ENCODE data around the gene LRRN4. TPM values are rescaled to one million over a fixed set of nuclear protein-coding genes. Genes with fewer than 3 reads are reported as not detected.

LRRN4 gene
- total and polyA plus RNA-seq, 2 experiments from 2014 or later, result 19.2 to 94.5 TPM

GRCh38 chr20:6029538-6029937, 24.3 kb downstream of the LRRN4 start:
- Histone ChIP-seq H3K36me3 (replicated peaks; ENCODE audit: insufficient read depth, low read depth) (peaks cover 3% of the 10 kb centered on the region), H3K4me1 (ENCODE audit: insufficient read depth) (peaks cover 7% of the 10 kb centered on the region), H3K4me3 (no peak overlapping the region)

GRCh38 chr20:6028818-6029217, 25.0 kb downstream of the LRRN4 start:
- Histone ChIP-seq H3K27ac (no peak overlapping the region), H3K4me3 (no peak overlapping the region), H2AFZ (no peak overlapping the region), H3K79me2 (peaks cover 62% of the 10 kb centered on the region), H4K20me1 (ENCODE audit: insufficient read depth, poor library complexity, severe bottlenecking) (peaks cover 13% of the 10 kb centered on the region), H3K27me3 (no peaks in the 10 kb centered on the region), H3K36me3 (replicated peaks; ENCODE audit: insufficient read depth, low read depth) (peaks cover 4% of the 10 kb centered on the region), H3K9me3 (ENCODE audit: low read depth) (no peaks in the 10 kb centered on the region), H3K9me2 (replicated peaks; ENCODE audit: insufficient read depth) (no peaks in the 10 kb centered on the region), H3K4me1 (ENCODE audit: insufficient read depth) (peaks cover under 1% of the 10 kb centered on the region), H3K4me2 (no peak overlapping the region)
- DNase-seq (ENCODE audit: low spot score), result no peak
- TF ChIP-seq EZH2 (IDR thresholded peaks at IDR 0.05; ENCODE audit: borderline replicate concordance), result no peak
- TF ChIP-seq EZH2phosphoT487 (IDR thresholded peaks at IDR 0.05; ENCODE audit: low read depth, severe bottlenecking, unreplicated experiment), result no peak
- TF ChIP-seq CTCF (IDR thresholded peaks at IDR 0.05; ENCODE audit: poor library complexity), result no peak

More at GRCh38 chr20:6029538-6029937, 24.3 kb downstream of the LRRN4 start:
- H3K9me3 ChIP-seq (ENCODE audit: low read depth), result no peaks in the 10 kb centered on the region
- WGBS (ENCODE audit: low lambda C conversion rate, missing lambda C conversion rate), result 89% methylated on average over 6 of the region's 6 CpGs
- H4K20me1 ChIP-seq (ENCODE audit: insufficient read depth, poor library complexity, severe bottlenecking), result peaks cover 13% of the 10 kb centered on the region
- no peaks in the 10 kb centered on the region for H3K9me2 ChIP-seq (replicated peaks; ENCODE audit: insufficient read depth)
- no peak for DNase-seq (ENCODE audit: low spot score)
- H3K27me3 ChIP-seq, result no peaks in the 10 kb centered on the region
- no peak overlapping the region for H3K4me2 ChIP-seq
- no peak overlapping the region for H3K27ac ChIP-seq
- TF ChIP-seq EZH2phosphoT487 (IDR thresholded peaks at IDR 0.05; ENCODE audit: low read depth, severe bottlenecking, unreplicated experiment) (no peak), EZH2 (IDR thresholded peaks at IDR 0.05; ENCODE audit: borderline replicate concordance) (no peak), CTCF (IDR thresholded peaks at IDR 0.05; ENCODE audit: poor library complexity) (no peak)
- H2AFZ ChIP-seq, result no peak overlapping the region
- H3K79me2 ChIP-seq, result peaks cover 55% of the 10 kb centered on the region

GRCh38 chr20:6026051-6026450, 27.8 kb downstream of the LRRN4 start:
- H3K79me2 ChIP-seq, result peaks cover 77% of the 10 kb centered on the region
- H3K4me3 ChIP-seq, result no peak overlapping the region
- H3K36me3 ChIP-seq (replicated peaks; ENCODE audit: insufficient read depth, low read depth), result peaks cover 4% of the 10 kb centered on the region
- no peak for DNase-seq (ENCODE audit: low spot score)
- no peak for TF ChIP-seq CTCF (IDR thresholded peaks at IDR 0.05; ENCODE audit: poor library complexity)
- no peak for TF ChIP-seq EZH2phosphoT487 (IDR thresholded peaks at IDR 0.05; ENCODE audit: low read depth, severe bottlenecking, unreplicated experiment)
- no peak for TF ChIP-seq EZH2 (IDR thresholded peaks at IDR 0.05; ENCODE audit: borderline replicate concordance)
- no peaks in the 10 kb centered on the region for H3K9me2 ChIP-seq (replicated peaks; ENCODE audit: insufficient read depth)
- peaks cover 11% of the 10 kb centered on the region for H4K20me1 ChIP-seq (ENCODE audit: insufficient read depth, poor library complexity, severe bottlenecking)
- 95% methylated on average over 3 of the region's 3 CpGs for WGBS (ENCODE audit: low lambda C conversion rate, missing lambda C conversion rate)
- no peak overlapping the region for H3K27ac ChIP-seq
- no peak overlapping the region for H3K4me2 ChIP-seq
- H3K9me3 ChIP-seq (ENCODE audit: low read depth), result no peaks in the 10 kb centered on the region
- no peak overlapping the region for H2AFZ ChIP-seq
- H3K27me3 ChIP-seq, result no peaks in the 10 kb centered on the region
- H3K4me1 ChIP-seq (ENCODE audit: insufficient read depth), result no peaks in the 10 kb centered on the region

- Histone ChIP-seq H4K20me1 (ENCODE audit: insufficient read depth, poor library complexity, severe bottlenecking) (peaks cover 13% of the 10 kb centered on the region), H3K27me3 (no peaks in the 10 kb centered on the region), H3K4me2 (no peak overlapping the region), H3K4me1 (ENCODE audit: insufficient read depth) (no peaks in the 10 kb centered on the region), H3K4me3 (no peak overlapping the region), H3K9me2 (replicated peaks; ENCODE audit: insufficient read depth) (no peaks in the 10 kb centered on the region), H3K27ac (no peak overlapping the region), H3K79me2 (peaks cover 88% of the 10 kb centered on the region), H2AFZ (no peak overlapping the region), H3K36me3 (replicated peaks; ENCODE audit: insufficient read depth, low read depth) (peaks cover 4% of the 10 kb centered on the region), H3K9me3 (ENCODE audit: low read depth) (no peaks in the 10 kb centered on the region)
- DNase-seq (ENCODE audit: low spot score), result no peak
- WGBS (ENCODE audit: low lambda C conversion rate, missing lambda C conversion rate), result 56% methylated on average over 1 of the region's 1 CpG
- TF ChIP-seq CTCF (IDR thresholded peaks at IDR 0.05; ENCODE audit: poor library complexity) (no peak), EZH2 (IDR thresholded peaks at IDR 0.05; ENCODE audit: borderline replicate concordance) (no peak), EZH2phosphoT487 (IDR thresholded peaks at IDR 0.05; ENCODE audit: low read depth, severe bottlenecking, unreplicated experiment) (no peak)
Observed at GRCh38 chr20:6024768-6025167, 29.1 kb downstream of the LRRN4 start.

All from hepatocyte (in vitro differentiated cells).